Measurements from ENCODE around the gene OTUD5.
A peak's percentile ranks its signal among the peaks of the same experiment; 100 is the strongest.

The OTUD5 gene

DNA sequence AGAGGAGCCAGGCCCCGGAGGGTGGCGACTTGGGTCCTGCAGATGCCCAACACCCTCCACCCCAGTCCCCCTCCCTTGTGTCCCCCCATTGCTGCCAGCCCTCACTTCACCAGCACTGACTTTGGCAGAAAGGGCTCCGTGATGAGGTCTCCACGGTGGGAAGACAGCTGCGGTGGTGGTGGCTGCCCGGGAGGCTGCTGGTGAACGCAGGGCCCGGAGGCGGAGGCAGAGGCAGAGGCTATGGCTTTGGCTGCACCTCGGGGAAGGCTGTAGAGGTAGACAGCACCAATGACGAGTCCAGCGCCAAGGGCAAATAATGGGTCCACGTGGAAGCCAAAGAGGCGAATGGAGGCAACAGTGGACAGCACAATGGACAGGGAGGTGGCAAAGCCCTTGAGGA, 52.8 kb downstream of the OTUD5 start:
- no peak for DNase-seq (ENCODE audit: extremely low read depth, low read depth)
- no peak overlapping the region for H3K4me3 ChIP-seq (replicated peaks; ENCODE audit: low read depth, low read length)
- TF ChIP-seq, protein P1, sequence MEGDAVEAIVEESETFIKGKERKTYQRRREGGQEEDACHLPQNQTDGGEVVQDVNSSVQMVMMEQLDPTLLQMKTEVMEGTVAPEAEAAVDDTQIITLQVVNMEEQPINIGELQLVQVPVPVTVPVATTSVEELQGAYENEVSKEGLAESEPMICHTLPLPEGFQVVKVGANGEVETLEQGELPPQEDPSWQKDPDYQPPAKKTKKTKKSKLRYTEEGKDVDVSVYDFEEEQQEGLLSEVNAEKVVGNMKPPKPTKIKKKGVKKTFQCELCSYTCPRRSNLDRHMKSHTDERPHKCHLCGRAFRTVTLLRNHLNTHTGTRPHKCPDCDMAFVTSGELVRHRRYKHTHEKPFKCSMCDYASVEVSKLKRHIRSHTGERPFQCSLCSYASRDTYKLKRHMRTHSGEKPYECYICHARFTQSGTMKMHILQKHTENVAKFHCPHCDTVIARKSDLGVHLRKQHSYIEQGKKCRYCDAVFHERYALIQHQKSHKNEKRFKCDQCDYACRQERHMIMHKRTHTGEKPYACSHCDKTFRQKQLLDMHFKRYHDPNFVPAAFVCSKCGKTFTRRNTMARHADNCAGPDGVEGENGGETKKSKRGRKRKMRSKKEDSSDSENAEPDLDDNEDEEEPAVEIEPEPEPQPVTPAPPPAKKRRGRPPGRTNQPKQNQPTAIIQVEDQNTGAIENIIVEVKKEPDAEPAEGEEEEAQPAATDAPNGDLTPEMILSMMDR (IDR thresholded peaks at IDR 0.05; ENCODE audit: low read depth, low read length, missing control alignments): no peak

DNA sequence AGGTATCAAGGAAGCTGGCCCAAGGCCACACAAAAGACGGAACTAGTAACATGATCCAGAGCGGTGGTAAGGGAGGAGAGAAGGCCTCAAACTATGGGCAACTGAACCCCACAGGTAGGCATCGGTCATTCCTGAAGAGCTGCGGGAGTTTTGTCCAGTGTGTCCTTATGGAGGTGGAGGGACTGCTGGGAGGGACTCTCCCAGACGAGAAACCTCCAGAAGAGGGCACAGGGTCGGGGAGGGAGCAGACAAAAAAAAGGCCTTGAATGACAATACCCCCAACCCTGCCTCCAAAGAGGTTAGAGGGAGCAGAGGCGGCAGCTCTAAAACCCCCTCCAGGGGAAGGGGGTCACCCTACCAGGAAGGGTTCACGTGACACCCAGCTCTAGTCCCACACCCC, 53.2 kb downstream of the OTUD5 start:
- DNase-seq (ENCODE audit: extremely low read depth, low read depth): no peak
- TF ChIP-seq, protein P1 (IDR thresholded peaks at IDR 0.05; ENCODE audit: low read depth, low read length, missing control alignments): no peak
- no peak overlapping the region for H3K4me3 ChIP-seq (replicated peaks; ENCODE audit: low read depth, low read length)

DNA sequence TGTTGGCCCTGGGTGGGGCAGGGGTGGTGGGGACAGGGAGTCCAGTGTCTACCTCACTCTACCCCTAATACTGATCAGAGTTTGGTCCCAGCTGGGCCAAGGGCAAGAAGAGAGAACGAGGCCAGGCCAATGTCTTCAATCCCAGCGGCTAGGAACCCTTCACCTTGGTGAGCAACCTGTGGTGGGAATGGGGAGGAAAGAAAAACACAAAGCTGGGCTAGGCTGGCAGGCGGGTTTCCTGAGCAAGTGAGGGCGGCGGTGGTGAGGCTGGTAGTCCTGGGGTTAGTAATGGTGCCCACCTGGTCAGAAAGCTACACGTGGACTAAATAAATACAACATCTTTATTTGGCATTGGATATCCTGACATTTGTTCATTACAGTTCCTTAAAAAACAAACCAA, 54.1 kb downstream of the OTUD5 start:
- no peak overlapping the region for H3K4me3 ChIP-seq (replicated peaks; ENCODE audit: low read depth, low read length)
- TF ChIP-seq, protein P1 (IDR thresholded peaks at IDR 0.05; ENCODE audit: low read depth, low read length, missing control alignments): no peak
- no peak for DNase-seq (ENCODE audit: extremely low read depth, low read depth)

DNA sequence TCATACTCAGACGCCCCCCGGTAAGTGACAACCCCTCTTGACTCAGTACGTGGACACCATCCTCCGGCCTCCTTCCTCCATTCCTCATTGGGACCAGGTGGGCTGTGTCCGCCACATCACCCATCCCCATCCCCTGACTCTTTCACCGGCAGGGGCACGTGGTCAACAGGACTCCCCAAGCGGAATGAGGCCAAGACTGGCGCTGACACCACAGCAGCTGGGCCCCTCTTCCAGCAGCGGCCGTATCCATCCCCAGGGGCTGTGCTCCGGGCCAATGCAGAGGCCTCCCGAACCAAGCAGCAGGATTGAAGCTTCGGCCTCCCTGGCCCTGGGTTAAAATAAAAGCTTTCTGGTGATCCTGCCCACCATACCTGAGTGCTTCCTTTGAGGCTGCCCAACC, 54.6 kb downstream of the OTUD5 start:
- H3K4me3 ChIP-seq (replicated peaks; ENCODE audit: low read depth, low read length): no peak overlapping the region
- TF ChIP-seq, protein P1 (IDR thresholded peaks at IDR 0.05; ENCODE audit: low read depth, low read length, missing control alignments): no peak
- DNase-seq (ENCODE audit: extremely low read depth, low read depth): no peak

DNA sequence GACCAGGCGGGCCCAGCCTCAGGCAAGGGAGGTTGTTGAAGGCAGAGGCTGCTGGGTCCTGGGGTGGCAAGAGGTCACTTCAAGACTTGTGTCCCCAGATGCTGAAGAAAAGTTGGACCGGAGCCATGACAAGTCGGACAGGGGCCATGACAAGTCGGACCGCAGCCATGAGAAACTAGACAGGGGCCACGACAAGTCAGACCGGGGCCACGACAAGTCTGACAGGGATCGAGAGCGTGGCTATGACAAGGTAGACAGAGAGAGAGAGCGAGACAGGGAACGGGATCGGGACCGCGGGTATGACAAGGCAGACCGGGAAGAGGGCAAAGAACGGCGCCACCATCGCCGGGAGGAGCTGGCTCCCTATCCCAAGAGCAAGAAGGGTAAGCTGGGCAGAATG, 55.3 kb downstream of the OTUD5 start:
- H3K4me3 ChIP-seq (replicated peaks; ENCODE audit: low read depth, low read length): no peak overlapping the region
- DNase-seq (ENCODE audit: extremely low read depth, low read depth): no peak
- TF ChIP-seq, protein P1 (IDR thresholded peaks at IDR 0.05; ENCODE audit: low read depth, low read length, missing control alignments): no peak

DNA sequence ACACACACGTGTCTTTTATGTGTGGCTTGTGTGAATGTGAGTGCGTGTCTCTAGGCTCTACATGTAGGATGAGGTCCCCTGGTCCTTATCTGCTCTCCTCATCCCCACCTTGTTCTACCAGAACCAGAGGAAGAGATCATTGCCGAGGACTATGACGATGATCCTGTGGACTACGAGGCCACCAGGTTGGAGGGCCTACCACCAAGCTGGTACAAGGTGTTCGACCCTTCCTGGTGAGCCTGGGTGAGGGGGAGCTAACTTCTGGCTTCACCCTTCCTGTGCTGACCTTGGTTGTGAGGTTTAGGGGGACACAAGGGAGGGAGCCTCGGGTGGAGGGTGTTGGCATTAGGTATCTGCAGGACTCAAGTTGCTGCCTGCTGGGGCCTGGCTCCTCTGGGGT, 56.3 kb downstream of the OTUD5 start:
- no peak overlapping the region for H3K4me3 ChIP-seq (replicated peaks; ENCODE audit: low read depth, low read length)
- TF ChIP-seq, protein P1 (IDR thresholded peaks at IDR 0.05; ENCODE audit: low read depth, low read length, missing control alignments): no peak
- no peak for DNase-seq (ENCODE audit: extremely low read depth, low read depth)

DNA sequence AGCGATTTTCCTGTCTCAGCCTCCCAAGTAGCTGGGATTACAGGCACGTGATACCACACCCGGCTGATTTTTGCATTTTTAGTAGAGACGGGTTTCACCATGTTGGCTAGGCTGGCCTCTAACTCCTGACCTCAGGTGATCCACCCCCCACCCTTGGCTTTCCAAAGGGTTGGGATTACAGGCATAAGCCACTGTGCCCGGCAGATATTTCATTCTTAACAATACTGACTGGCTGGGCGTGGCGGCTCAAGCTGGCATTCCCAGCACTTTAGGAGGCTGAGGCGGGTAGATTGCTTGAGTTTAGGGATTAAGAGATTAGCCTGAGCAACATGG, 58.4 kb downstream of the OTUD5 start:
- H3K4me3 ChIP-seq (replicated peaks; ENCODE audit: low read depth, low read length): peak overlapping the region; percentile 83
- TF ChIP-seq, protein P1 (IDR thresholded peaks at IDR 0.05; ENCODE audit: low read depth, low read length, missing control alignments): no peak

More for the DNA sequence above, 58.4 kb downstream of the OTUD5 start:
- DNase-seq (ENCODE audit: extremely low read depth, low read depth): no peak

All from HFF-Myc (cell line).